GM21360 (cell line): ENCODE data around the gene FNDC3B.
"Not testable (repeated sequence)": the region's sequence is repeated elsewhere in the genome, so short reads cannot be mapped to it uniquely, and the experiment has no call there.

Experiments
- ATAC-seq: cut with Tn5 transposase; IDR thresholded peaks from one replicate; pipeline ENCODE4 v1.9.1; 2021; ENCODE audit warnings: mild to moderate bottlenecking, moderate library complexity; ENCODE audit not compliant: unreplicated experiment

FNDC3B gene

DNA sequence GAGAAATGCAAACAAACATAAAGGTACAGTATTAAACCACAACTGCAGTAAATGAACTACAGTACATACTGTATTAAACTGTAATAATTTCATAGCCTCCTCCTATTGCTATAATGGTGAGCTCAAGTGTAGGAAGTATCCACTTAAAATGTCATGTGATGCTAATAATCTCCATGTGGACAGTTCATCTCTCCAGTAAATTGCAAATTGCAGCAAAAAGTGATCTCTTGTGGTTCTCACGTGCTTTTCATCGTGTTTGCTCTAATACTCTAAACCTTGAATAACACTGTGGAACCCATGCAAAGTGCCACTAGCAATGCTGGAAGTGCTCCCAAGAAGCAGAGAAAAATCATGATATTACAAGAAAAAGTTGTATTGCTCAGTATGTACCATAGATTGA is 9.2 kb upstream of the FNDC3B start:
- ATAC-seq: no peak

DNA sequence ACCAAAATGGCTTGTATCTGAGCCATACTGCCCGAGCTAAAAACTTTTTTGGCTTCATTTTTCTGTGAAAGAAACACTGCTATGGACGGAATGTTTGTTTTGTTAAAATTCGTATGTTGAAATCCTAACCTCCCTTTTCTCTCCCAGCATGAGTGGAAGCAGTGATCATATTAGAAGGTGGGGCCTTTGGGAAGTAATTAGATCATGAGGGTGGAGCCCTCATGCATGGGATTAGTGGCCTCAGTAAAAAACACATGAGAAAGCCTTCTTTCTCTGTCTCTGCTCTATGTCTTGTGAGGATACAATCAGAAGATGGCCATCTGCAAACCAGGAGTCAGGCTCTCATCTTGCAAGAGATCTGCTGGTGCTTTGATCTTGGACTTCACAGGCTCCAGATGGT is 7.4 kb upstream of the FNDC3B start:
- ATAC-seq: no peak

DNA sequence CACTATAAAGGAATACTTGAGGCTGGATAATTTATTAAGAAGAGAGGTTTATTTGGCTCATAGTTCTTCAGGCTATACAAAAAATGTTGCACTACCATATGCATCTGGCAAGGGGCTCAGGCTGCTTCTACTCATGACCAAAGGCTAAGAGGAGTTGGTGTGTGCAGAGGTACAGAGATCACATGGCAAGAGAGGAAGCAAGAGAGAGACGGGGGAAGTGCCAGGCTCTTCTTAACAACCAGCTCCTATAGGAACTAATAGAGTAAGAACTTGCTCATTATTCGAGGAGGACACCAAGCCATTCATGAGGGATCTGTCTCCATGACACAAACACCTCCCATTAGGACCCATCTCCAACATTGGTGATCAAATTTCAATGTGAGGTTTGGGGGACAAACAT is 6.0 kb upstream of the FNDC3B start:
- no peak for ATAC-seq

DNA sequence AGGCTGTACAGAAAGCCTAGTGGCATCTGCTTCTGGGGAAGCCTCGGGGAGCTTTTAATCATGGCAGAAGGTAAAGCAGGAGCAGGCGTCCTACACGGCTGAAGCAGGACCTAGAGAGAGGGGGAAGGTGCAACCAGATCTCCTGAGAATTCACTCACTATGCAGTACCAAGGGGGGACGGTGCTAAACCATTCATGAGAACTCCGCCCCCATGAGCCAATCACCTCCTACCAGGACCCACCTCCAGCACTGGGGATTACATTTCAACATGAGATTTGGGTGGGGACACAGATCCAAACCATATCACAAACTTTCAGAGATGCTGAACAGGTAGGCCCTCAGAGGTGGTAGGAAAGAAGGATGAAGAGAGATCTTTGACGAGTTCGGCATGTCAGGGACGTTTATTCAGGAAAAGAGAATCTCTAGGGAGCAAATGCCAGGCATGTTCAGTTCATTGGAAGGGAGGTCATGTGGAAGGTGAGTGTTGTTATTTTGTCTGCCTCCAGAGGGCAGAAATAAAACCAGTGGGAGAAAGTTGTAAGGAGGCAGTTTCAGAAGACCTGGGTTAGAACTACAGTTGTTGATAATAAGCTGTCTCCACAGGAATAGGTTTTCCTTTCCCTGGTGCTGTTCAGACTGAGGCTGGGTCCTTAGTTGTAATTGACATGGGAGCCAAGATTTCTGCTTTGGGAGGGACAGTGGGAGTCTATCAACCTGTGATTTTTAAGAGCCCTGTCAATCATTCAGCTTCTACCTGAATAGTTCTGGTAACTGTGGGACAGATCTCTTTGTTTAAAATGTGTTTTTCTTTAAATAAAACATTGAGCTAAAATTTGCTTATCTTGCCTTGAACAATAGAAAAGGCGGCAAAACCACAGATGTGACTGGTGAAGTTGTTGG is 4.3 kb upstream of the FNDC3B start:
- ATAC-seq: no peak

DNA sequence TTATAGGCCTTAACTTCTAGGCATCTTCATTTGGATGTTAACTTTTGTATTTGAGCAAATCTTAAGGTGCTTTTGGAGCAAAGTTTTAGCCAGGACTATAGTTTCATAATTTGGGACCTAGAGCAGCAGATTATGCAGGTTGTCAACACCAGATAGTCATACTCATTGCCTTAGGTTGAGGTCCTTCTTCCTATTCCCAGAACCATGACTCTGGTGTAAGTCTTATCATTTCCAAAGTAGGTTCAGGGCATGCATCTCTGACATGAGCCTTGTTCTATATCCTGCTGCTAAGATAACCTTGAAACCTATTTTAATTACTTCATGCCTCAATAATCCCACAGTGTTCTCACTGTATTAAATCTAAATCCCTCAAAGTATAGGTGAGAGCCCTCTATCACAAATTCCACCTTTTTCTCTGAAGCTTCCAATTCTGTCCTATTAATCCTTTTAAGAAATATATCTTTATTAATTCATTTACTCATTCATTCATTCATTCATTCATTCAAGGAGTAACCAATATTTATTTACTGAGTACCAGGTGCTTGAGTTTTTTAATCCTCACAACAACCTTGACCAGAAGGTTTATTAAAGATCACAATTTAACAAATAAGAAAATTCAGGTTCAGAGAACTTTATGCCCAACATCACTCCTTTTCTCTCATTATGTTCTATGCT is 2.7 kb upstream of the FNDC3B start:
- ATAC-seq: no peak

DNA sequence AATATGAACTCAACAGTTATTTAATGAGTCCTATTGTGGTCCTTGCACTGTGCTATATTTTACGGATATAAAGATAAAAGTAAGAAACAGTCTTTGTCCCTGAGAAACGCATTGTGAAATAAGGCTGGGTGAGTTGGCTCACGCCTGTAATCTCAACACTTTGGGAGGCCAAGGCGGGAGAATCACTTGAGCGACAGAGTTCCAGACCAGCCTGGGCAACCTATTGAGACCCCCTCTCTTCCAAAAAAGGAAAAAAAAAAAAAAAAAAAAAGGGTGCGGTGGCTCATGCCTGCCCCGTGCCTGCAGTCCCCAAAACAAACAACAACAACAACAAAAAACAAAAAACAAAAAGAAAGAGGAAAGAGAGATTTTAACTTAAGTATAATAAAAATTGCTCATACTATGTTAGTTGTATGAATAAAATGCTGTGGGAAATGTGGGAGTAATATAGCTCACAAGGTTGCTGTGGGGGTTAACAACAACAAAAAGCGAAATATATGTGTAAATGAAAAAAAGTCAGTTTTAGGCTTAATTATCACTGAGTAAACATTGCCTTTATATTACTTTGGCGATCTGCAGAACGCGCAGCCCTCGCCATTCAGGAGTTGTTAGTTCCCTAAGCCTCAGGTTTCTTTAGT is 461 bp upstream of the FNDC3B start:
- ATAC-seq: no peak

DNA sequence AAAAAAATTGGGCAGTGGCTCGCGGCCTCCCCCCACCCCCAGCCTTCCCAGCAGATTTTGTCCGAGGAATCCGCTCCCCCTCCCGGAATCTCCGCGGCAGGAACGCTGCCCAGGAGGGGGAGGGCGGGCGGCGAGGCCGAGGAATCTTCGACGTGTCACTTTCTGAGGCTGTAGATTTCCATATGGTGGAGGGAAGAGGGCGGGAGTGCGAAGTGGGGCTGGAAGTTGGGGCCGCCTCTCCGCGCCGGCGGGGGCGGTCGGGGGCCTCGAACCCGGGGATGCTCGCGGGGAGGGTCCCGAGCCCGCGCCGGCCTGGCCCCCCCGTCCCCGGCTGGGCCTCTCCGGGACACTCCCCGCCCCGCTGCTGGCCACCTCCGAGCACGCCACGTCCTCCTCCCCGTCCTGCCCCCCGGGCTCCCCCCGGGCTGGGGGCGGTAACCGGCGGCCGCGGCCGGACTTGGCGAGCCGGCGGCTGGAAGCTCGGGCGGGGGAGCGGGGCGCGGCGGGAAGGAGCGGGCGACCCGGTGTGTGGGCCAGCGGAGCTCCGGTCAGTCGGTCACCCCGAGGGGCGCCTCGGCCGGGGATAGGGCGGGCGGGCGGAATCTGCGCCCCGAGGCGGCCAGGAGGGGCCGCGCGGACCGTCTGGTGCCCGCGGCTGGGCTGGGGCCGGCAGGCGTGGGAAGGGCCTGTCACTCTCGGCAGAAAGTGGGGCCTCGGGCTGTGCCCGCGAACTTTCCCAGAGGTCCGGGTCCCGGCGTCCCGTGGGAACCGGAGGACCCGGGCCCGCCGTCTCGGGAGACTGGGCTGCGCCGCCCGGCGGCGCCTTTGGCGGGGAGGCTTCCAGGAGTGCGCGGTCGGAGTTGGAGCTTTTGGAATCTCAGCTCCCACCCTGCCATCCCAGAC is 951 bp downstream of the FNDC3B start:
- ATAC-seq: peak; percentile 25

DNA sequence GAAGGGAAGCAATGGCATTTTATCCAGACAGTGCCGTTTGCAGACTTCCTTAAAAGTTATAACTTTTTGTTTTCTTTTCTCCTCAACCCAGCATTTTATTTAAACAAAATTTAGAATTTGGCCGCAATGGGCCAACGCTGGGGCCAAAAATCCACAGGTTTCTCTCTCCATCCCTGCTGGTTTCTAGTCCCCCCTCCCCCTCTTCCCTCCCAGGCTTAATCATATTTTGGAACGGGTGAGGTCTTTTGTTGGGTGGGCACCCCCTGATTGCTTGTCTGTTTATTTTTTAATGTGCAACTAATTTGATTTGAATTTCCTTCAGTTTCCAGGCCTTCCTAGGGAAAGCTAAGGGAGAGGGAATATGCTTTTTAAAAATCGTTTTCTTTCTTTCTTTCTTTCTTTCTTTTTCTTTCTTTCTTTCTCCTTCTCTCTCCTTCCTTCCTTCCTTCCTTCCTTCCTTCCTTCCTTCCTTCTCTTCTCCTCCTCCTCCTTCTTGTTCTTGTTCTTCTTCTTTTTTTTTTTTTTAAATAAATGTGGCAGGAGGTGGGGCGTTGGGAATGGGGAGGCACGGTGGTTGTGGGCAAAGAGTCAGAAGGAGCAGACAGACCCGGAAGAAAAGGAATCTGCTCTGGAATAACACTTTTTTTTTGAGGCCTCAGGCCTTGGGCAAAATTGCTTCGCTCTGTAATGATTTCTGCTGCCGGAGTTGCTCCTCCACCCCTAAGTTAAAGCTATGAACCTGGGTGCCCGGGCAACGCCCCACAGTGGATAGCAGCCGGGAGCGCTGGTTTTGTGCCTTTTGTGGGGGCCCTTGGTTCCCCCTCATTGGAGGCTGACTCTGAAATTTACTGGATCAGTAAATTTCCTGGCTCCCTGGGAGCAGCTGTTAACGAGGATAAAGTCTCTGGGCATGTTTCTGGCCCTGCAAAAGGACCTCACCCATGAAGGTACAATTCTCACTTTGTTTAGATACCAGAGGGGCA is 1.9 kb downstream of the FNDC3B start:
- ATAC-seq: no peak

DNA sequence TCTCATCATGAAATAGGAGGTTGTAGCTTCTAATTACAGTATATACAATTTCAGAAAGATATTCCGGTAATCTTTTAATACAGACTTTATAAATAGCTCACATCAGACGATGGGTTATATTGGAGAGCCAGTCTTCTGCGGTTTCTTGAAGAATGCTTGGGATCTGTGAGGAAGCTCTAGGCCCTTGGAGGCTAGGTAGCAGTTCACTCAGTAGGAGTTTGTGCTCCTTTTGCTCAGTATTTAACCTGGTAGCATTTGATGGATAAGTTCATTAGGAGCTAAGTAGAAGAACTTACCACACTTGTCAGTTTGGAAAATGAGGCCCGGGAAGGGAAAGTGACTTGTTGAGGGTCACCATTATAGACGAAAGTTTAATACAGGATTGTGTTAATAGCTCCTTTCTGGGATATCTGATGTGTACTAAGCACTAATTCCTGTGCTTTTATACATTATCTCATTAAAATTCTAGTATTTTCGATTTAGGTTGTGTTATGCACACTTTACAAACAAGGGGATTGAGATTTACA is 2.8 kb downstream of the FNDC3B start:
- ATAC-seq: no peak

DNA sequence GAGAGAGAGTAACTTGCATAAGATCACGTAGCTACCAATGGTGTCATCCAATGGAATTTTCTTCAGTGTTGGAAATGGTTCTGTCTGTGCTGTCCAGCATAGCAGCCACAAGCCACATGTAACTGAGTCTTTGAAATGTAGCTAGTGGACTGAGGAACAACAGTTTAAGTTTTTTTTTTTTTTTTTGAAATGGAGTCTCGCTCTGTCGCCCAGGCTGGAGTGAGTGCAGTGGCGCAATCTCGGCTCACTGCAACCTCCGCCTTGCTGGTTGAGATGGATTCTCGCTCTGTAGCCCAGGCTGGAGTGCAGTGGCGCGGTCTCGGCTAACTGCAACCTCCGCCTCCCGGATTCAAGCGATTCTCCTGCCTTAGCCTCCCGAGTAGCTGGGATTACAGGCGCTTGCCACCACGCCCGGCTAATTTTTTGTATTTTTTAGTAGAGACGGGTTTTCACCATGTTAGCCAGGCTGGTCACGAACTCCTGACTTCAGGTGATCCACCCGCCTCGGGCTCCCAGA is 3.3 kb downstream of the FNDC3B start:
- ATAC-seq: not testable (repeated sequence)

DNA sequence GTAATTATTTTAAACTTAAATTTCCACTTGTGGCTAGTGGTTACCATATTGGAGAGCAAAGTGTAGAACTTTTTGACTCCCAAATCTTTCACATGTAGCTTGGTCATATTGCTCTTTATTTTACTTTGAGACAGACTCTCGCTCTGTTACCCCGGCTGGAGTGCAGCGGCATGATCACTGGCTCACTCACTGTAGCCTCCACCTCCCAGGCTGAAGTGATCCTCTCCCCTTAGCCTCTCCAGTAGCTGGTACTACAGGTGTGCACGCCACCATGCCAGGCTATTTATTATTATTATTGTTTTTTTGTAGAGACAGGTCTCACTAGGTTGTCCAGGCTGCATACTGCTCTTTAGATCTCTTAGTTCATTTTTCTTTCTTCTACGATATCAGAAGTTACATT is 3.9 kb downstream of the FNDC3B start:
- ATAC-seq: no peak

DNA sequence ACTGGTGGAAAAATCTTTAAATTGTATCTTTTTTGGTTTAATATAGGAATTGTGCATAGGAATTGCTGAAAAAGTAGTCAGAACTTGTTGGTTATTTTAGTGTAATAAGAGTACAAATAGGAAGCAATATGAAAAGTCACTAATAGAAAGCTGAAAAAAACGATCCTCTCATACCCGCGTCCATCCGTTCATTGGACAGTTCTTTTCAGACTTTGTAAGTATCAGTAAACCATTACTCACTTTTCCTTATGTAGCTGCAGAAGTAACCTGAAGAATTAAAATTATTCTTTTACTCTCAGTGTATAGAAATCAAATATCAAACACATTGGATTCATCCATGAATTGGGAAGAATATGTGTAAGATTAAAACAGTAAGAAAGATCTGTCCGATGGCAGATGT is 4.4 kb downstream of the FNDC3B start:
- ATAC-seq: no peak

DNA sequence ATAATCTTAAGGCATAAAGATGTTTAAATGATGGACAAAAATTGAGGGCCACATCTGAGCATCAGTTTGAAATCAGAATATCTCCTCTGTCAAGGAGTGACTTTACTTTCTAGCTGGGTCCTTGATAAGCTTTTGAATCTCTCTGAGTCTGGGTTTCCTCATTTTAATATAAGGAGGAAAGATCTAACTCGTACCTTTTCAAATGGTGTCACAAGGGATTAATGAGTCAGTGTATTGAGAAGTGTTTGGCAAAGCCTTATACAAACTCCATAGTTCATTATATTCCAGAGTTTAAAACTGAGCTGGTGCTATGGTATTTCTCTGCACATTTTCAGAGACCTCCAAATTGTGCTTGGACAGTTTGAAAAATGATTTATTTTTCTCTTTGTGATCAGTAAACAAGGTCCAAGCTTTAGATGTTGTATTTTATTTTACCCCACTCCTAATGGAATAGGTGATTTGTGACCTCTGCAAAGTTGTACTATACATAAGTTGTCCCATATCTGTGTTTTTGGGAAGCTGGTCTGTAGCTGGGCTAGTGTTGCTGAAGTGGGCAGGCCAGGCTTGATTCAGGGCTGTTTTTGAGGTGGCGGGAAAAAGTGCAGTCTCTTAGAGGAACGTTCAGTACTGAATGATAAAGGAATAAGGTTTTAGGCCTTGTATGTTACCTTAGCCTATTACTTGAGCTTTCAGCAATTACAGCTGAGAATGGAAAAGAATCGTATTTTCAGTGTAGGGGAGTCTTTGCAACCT is 5.6 kb downstream of the FNDC3B start:
- ATAC-seq: no peak

DNA sequence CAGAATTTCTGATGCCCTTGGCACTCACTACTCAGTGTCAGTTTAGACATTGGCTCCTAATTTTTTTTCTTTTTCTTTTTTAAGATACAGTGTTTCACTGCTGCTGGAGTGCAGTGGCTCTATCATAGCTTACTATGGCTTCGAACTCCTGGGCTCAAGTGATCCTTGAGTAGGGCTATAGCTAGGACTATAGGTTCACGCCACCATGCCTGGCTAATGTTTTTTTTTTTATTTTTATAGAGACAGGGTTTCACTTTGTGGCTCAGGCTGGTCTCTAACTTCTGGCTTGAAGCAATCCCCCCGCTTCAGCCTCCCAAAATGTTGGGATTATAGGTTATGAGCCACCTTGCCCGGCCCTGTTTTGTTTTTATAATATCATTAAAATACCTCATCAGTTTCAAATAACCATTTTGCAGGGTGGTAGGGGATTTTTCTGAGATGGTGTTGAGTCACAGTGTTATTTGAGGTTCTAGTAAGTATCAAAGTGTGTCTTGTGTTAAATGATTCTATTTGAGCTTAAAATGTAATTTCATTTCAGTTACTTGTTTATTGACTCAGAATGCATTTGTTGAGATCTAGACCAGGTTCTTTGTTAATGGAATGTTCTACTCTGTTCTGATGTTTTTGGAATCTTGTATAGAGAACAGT is 7.0 kb downstream of the FNDC3B start:
- no peak for ATAC-seq

DNA sequence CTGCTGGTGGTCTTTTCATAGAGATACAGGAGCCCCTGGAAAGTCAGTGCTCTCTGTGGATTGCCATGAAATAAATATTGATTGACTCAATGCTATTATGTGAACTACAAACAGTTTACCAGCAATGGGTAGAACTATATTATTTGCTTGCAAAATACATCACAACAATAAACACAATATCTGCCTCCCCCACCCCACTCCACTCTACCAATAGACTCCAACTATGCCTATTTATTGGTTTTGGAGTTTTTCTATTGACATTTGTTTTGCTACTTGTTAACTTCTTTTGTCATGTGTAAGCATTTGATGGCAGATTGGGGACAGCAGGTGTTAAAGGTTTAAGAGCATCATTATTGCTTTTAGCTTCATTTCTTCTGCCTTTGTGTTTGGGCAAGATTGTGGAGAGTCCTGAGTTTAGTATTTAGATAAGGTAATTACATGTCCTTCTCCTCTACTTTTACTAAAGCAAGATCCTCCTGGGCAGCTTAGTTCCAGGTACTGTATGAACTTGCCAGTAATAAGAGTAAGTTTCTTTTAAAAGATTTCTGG is 8.3 kb downstream of the FNDC3B start:
- ATAC-seq: no peak

DNA sequence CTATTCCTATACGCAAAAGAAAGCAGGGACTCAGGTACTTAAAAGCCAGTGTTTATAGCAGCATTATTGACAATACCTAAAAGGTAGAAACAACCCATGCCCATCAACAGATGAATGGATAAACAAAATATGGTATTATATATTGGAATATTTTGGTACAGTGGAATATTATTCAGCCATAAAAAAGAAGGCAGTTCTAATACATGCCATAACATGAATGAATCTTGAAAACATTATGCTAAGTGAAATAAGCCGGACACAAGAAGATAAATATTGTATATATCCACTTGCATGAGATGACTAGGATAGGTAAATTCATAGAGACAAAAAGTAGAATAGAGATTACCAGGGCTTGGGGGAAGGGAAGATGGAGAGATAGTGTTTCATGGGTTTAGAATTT is 9.2 kb downstream of the FNDC3B start:
- ATAC-seq: no peak

DNA sequence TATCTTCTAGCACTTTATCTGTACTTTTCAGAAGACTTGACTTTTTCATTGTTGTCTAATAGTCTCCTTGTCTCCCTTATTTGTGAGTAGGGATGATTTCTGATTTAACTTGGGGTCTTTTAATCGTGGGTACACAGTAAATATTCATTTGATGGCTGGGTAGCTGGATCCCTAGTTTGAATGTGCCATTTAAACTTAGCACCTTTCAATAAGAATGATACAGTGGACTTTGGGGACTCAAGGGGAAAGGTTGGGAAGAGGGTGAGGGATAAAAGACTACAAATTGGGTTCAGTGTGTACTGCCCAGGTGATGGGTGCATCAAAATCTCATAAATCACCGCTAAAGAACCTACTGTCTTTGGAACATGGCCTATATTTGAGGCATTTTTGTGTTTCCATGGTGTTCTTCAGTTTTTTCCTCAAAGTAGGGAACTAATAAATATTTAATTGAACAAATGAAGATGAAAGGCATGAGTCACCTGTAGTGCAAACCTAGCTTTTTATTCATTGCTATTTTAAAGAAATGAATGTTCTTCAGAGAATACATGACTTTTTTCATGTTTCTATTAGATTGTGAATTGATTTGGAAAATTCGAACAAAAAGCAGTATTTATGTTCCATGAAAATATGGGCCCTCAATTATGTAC is 12.1 kb downstream of the FNDC3B start:
- no peak for ATAC-seq
